Gastrocnemius medialis (tissue), 4 donors: ENCODE data around the gene EIF3J. TPM values are rescaled to one million over a fixed set of nuclear protein-coding genes. Genes with fewer than 3 reads are reported as not detected.
A peak's percentile ranks its signal among the peaks of the same experiment; 100 is the strongest.

Experiments used
- ATAC-seq, 2 donors: fragments of 150-250 bp; one replicate each; pipeline ENCODE4 v1.9.1; 2016
- DNase-seq, 2 donors: peaks; one replicate each; pipeline ENCODE4 v3.0.0-alpha.2; 2019
- H3K27ac ChIP-seq, 4 donors: fragments of 200-600 bp; sonication (generic); 1 replicate in 1 of 4; 2 replicates in 3 of 4; pipeline ENCODE4 v1.5.1; 2016 to 2018; ENCODE audit warnings: mild to moderate bottlenecking in 2 of 4, moderate library complexity in 1 of 4
- H3K27me3 ChIP-seq, 3 donors: fragments of 200-600 bp; sonication (generic) in 2 of 3; 1 replicate in 1 of 3; 2 replicates in 2 of 3; pipeline versions ENCODE4 v1.5.1 to v1.6.0; 2016 to 2019; ENCODE audit warnings: mild to moderate bottlenecking in 1 of 3, moderate library complexity in 1 of 3
- H3K36me3 ChIP-seq, 2 donors: fragments of 200-600 bp; sonication (generic) in 1 of 2; one replicate each; pipeline ENCODE4 v1.5.1; 2017 to 2018
- H3K4me1 ChIP-seq, 2 donors: fragments of 200-600 bp; sonication (generic) in 1 of 2; one replicate each; pipeline ENCODE4 v1.5.1; 2016 to 2017; ENCODE audit warnings: mild to moderate bottlenecking in 2 of 2
- H3K4me3 ChIP-seq, 4 donors: fragments of 200-600 bp; sonication (generic) in 3 of 4; 1 replicate in 1 of 4; 2 replicates in 3 of 4; pipeline ENCODE4 v1.5.1; 2016 to 2019; ENCODE audit warnings: mild to moderate bottlenecking in 2 of 4
- H3K9me3 ChIP-seq, 3 donors: fragments of 200-600 bp; sonication (generic) in 2 of 3; 1 replicate in 1 of 3; 2 replicates in 2 of 3; pipeline ENCODE4 v1.5.1; 2016 to 2019
- POLR2A ChIP-seq, 2 donors: fragments of 450-650 bp; IDR thresholded peaks; one replicate each; pipeline ENCODE4 v1.6.1; 2017; ENCODE audit warnings: antibody characterized with exemption in 2 of 2, mild to moderate bottlenecking in 2 of 2, moderate library complexity in 2 of 2
- in situ Hi-C, 4 donors: fragments of 200-750 bp; cut with MboI; loops; one replicate each; pipeline versions ENCODE4 v1.15.0 to v1.8.0; 2017; ENCODE audit warnings: low sequenced_read_pairs in 4 of 4
- intact Hi-C: fragments of 100-400 bp; cut with DNase I; formaldehyde crosslinking; loops from one replicate; pipeline ENCODE4 v1.15.1; 2023; ENCODE audit warnings: low total_unique reads
- total RNA-seq, 4 donors: library from RNA; depleted of rRNA; stranded (reverse); fragments of >200 nt; gene quantifications; one replicate each; pipeline versions ENCODE4 v1.1.0 to v1.2.3, GENCODE V29; 2016
- TF ChIP-seq, protein P1 (sequence below), 5 experiments: fragments of 450-650 bp in 3 of 5; fragments of 200-600 bp in 2 of 5; sonication (generic) in 2 of 5; IDR thresholded peaks in 4 of 5; conservative IDR thresholded peaks in 1 of 5; 1 replicate in 4 of 5; 2 replicates in 1 of 5; pipeline ENCODE4 v1.5.1; 2016 to 2019; ENCODE audit warnings: antibody characterized with exemption in 5 of 5, mild to moderate bottlenecking in 3 of 5, moderate library complexity in 3 of 5

The EIF3J gene
- total RNA-seq, 4 donors from 2014 or later = 79.2 to 122 (median 103) TPM

DNA sequence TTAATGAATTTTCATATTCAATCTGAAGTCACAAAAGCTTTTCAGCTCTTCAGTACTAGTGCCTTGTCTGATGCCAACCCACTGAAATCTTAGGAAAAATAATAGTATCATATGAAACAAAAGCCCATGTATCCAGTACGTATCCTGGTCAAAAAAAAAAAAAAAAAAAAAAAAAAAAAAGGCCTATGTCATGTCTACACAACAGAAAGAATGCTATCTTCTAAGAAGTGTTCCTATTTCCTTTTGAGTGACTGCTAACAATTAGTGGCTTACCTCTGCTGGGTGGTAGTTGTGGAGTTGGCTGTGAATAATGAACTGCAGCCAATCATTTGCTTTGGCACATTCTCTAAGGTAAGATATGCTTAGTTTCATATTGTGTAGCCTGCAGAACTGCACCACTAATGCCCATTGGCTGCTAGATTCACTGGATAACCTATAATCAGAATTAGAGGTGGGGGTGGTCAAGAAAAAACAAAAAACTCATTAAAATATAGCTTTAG, 59.6 kb downstream of the EIF3J start:
- Histone ChIP-seq H3K36me3 (peaks cover 3 to 84% of the 10 kb centered on the region in 2 donors), H3K9me3 (no peaks in the 10 kb centered on the region), H3K4me1 (no peaks in the 10 kb centered on the region), H3K27ac (no peak overlapping the region), H3K4me3 (no peak overlapping the region), H3K27me3 (no peaks in the 10 kb centered on the region)
- TF ChIP-seq POLR2A (IDR thresholded peaks at IDR 0.05) = no peak
- TF ChIP-seq, protein P1, sequence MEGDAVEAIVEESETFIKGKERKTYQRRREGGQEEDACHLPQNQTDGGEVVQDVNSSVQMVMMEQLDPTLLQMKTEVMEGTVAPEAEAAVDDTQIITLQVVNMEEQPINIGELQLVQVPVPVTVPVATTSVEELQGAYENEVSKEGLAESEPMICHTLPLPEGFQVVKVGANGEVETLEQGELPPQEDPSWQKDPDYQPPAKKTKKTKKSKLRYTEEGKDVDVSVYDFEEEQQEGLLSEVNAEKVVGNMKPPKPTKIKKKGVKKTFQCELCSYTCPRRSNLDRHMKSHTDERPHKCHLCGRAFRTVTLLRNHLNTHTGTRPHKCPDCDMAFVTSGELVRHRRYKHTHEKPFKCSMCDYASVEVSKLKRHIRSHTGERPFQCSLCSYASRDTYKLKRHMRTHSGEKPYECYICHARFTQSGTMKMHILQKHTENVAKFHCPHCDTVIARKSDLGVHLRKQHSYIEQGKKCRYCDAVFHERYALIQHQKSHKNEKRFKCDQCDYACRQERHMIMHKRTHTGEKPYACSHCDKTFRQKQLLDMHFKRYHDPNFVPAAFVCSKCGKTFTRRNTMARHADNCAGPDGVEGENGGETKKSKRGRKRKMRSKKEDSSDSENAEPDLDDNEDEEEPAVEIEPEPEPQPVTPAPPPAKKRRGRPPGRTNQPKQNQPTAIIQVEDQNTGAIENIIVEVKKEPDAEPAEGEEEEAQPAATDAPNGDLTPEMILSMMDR (IDR thresholded peaks at IDR 0.05 in 4 of 5, conservative IDR thresholded peaks at IDR 0.05 in 1 of 5) = no peak
- DNase-seq (no peak), ATAC-seq (no peak)
- intact Hi-C loops (no loop called here), in situ Hi-C loops (loop anchor here in 3 of 4 donors (25.0 kb wide), 1 partner anchor 141 kb away; the partner anchor contains the start of gene TRIM69 (in 3 of the 3))

DNA sequence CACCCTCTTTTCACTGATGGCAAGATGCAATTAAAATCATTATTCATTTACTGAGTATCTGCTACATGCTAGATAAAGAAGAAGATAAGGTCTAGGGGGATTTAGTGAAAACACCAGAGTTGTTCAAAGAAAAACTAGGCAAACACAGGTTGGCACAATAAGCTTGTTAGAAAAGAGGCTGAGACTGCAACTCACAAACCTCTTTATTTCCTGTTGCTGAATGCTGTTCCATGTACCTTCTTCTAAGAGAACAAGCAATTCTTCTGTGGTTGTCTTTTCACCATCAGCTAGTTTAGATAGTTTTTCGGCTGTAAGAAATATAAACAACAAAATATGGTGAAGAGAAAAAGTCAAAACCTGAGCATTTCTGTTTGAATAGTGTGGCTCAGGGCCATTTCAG, 61.1 kb downstream of the EIF3J start:
- Histone ChIP-seq H3K4me1 (no peaks in the 10 kb centered on the region), H3K27ac (no peak overlapping the region), H3K9me3 (no peaks in the 10 kb centered on the region), H3K36me3 (peaks cover 3 to 82% of the 10 kb centered on the region in 2 donors), H3K27me3 (no peaks in the 10 kb centered on the region), H3K4me3 (no peak overlapping the region)
- no peak for TF ChIP-seq POLR2A (IDR thresholded peaks at IDR 0.05)
- TF ChIP-seq, protein P1 (IDR thresholded peaks at IDR 0.05 in 4 of 5, conservative IDR thresholded peaks at IDR 0.05 in 1 of 5) = no peak
- no peak for ATAC-seq
- in situ Hi-C loops (loop anchor here in 3 of 4 donors (25.0 kb wide), 1 partner anchor 139 kb away; the partner anchor contains the start of gene TRIM69 (in 3 of the 3)), intact Hi-C loops (no loop called here)
- DNase-seq = no peak

DNA sequence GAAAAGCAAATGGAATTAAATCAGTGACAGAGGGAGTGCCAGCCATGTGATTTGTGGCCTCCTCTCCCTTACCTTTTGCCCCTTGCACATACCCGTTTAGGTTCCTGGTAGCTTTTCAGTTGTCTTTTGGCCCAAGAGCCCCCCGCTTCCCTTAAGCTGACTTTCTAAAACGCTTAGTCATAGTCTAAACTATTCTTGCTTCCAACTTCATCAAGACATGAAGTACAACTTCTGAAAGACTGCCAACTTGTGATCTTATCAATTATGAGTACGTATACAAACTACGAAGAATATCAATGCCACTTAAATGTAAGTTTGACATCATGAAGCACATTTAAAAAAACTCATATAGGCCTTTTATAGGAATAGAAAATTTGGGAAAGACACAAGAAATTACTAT, 61.9 kb downstream of the EIF3J start:
- in situ Hi-C loops (loop anchor here in 3 of 4 donors (25.0 kb wide), 1 partner anchor 138 kb away; the partner anchor contains the start of gene TRIM69 (in 3 of the 3)), intact Hi-C loops (no loop called here)
- TF ChIP-seq, protein P1 (IDR thresholded peaks at IDR 0.05 in 4 of 5, conservative IDR thresholded peaks at IDR 0.05 in 1 of 5) = no peak
- TF ChIP-seq POLR2A (IDR thresholded peaks at IDR 0.05) = no peak
- Histone ChIP-seq H3K9me3 (no peaks in the 10 kb centered on the region), H3K4me3 (no peak overlapping the region), H3K27me3 (no peaks in the 10 kb centered on the region), H3K4me1 (no peaks in the 10 kb centered on the region), H3K27ac (peak overlapping the region in 1 of 4 donors; percentile 12), H3K36me3 (peaks cover 3 to 81% of the 10 kb centered on the region in 2 donors)
- DNase-seq (no peak), ATAC-seq (no peak)

DNA sequence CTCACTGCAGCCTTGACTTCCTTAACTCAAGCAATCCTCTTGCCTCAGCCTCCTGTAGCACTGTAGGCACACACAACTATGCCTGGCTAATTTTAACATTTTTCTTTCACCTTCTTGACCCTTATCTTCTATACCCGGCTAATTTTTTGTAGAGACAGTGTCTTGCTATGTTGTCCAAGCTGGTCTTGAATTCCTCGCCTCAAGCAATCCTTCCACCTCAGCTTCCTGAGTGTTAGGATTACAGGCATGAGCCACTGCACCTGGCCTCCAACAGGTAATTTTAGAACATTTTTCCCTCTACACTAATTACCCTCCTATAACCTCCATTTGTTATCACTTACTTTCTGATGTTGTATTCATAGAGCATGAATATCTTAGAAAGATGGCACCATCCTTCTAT, 66.2 kb downstream of the EIF3J start:
- Histone ChIP-seq H3K4me1 (peaks cover 0 to 3% of the 10 kb centered on the region in 2 donors), H3K4me3 (no peak overlapping the region), H3K27me3 (no peaks in the 10 kb centered on the region), H3K36me3 (peaks cover 0 to 76% of the 10 kb centered on the region in 2 donors), H3K9me3 (no peaks in the 10 kb centered on the region), H3K27ac (no peak overlapping the region)
- TF ChIP-seq, protein P1 (IDR thresholded peaks at IDR 0.05 in 4 of 5, conservative IDR thresholded peaks at IDR 0.05 in 1 of 5) = no peak
- ATAC-seq (no peak), DNase-seq (no peak)
- intact Hi-C loops = no loop called here
- in situ Hi-C loops = no loop called here

DNA sequence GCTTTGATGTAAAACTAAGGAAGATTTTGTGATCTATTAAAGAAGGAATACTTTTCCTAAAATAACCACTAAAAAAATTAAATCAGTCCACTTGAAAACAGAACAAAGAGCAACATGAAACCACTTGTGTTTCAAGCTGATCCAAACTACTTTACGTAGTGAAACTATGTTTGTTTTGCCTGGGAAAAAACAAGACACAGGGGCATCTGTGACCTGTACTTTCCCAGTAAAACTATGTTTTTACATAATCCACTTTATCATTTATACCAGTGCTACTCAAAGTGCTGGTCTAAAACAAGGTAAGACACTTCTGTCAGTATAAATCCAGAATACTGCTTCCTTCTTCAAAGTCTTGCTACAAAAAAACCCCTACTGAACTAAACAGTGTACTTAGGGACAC, 69.8 kb downstream of the EIF3J start:
- no peak overlapping the region for H3K4me3 ChIP-seq
- no peaks in the 10 kb centered on the region for H3K9me3 ChIP-seq
- H3K4me1 ChIP-seq = peaks cover 0 to 3% of the 10 kb centered on the region in 2 donors
- no peak for DNase-seq
- intact Hi-C loops = no loop called here
- no peaks in the 10 kb centered on the region for H3K27me3 ChIP-seq
- no peak for ATAC-seq
- TF ChIP-seq, protein P1 (IDR thresholded peaks at IDR 0.05 in 4 of 5, conservative IDR thresholded peaks at IDR 0.05 in 1 of 5) = no peak
- no peak for TF ChIP-seq POLR2A (IDR thresholded peaks at IDR 0.05)
- in situ Hi-C loops = no loop called here
- no peak overlapping the region for H3K27ac ChIP-seq
- peaks cover 0 to 73% of the 10 kb centered on the region in 2 donors for H3K36me3 ChIP-seq
